Superior temporal gyrus (tissue), 1 donor: ENCODE measurements around the gene NAT10.

ENCODE experiments used
- DNase-seq: peaks from one replicate; pipeline ENCODE4 v3.0.0-alpha.2; 2016; ENCODE audit errors: extremely low spot score

Gene NAT10

GRCh38 chr11:34188181-34188580, 82.8 kb downstream of the NAT10 start:
- no peak for DNase-seq

- no peak for DNase-seq
Observed at GRCh38 chr11:34189191-34189590, 83.8 kb downstream of the NAT10 start.

- DNase-seq: no peak
Observed at GRCh38 chr11:34190192-34191139, 85.0 kb downstream of the NAT10 start.

- no peak for DNase-seq
Observed at GRCh38 chr11:34191578-34191977, 86.1 kb downstream of the NAT10 start.

- DNase-seq: no peak
Observed at GRCh38 chr11:34192481-34193401, 87.3 kb downstream of the NAT10 start.

GRCh38 chr11:34194576-34195335, 89.3 kb downstream of the NAT10 start:
- DNase-seq: no peak
